ENCODE measurements around the gene VEPH1.

VEPH1 gene

GRCh38 chr3:157387708-157388435 is 115.3 kb downstream of the VEPH1 start:
- H3K4me1 ChIP-seq (ENCODE audit: control insufficient read depth, insufficient read depth, low read length) = peaks cover 10% of the 10 kb centered on the region; the same call in 1 of the 2 replicates
- H3K27me3 ChIP-seq (ENCODE audit: control insufficient read depth, insufficient read depth, low read length) = no peaks in the 10 kb centered on the region
- H3K4me3 ChIP-seq (ENCODE audit: low read depth, low read length) = no peak overlapping the region
- H3K27ac ChIP-seq (ENCODE audit: low read depth, low read length) = no peak overlapping the region
- H3K36me3 ChIP-seq (ENCODE audit: control insufficient read depth, insufficient read depth, low read length) = no peaks in the 10 kb centered on the region
- H3K9me3 ChIP-seq (ENCODE audit: control insufficient read depth, insufficient read depth, low read length) = no peaks in the 10 kb centered on the region
- no peak overlapping the region for H3K9ac ChIP-seq (ENCODE audit: low read depth, low read length)

GRCh38 chr3:157384491-157384890 is 118.7 kb downstream of the VEPH1 start:
- no peaks in the 10 kb centered on the region for H3K9me3 ChIP-seq (ENCODE audit: control insufficient read depth, insufficient read depth, low read length)
- no peaks in the 10 kb centered on the region for H3K36me3 ChIP-seq (ENCODE audit: control insufficient read depth, insufficient read depth, low read length)
- H3K27ac ChIP-seq (ENCODE audit: low read depth, low read length) = no peak overlapping the region
- no peak overlapping the region; the same call in 1 of the 2 replicates for H3K9ac ChIP-seq (ENCODE audit: low read depth, low read length)
- peaks cover 10% of the 10 kb centered on the region; the same call in 1 of the 2 replicates for H3K4me1 ChIP-seq (ENCODE audit: control insufficient read depth, insufficient read depth, low read length)
- H3K4me3 ChIP-seq (ENCODE audit: low read depth, low read length) = no peak overlapping the region
- no peaks in the 10 kb centered on the region for H3K27me3 ChIP-seq (ENCODE audit: control insufficient read depth, insufficient read depth, low read length)

GRCh38 chr3:157384031-157384430 is 119.2 kb downstream of the VEPH1 start:
- no peak overlapping the region for H3K9ac ChIP-seq (ENCODE audit: low read depth, low read length)
- H3K27ac ChIP-seq (ENCODE audit: low read depth, low read length) = no peak overlapping the region
- no peaks in the 10 kb centered on the region for H3K9me3 ChIP-seq (ENCODE audit: control insufficient read depth, insufficient read depth, low read length)
- no peaks in the 10 kb centered on the region for H3K36me3 ChIP-seq (ENCODE audit: control insufficient read depth, insufficient read depth, low read length)
- H3K4me3 ChIP-seq (ENCODE audit: low read depth, low read length) = no peak overlapping the region
- no peaks in the 10 kb centered on the region for H3K27me3 ChIP-seq (ENCODE audit: control insufficient read depth, insufficient read depth, low read length)
- H3K4me1 ChIP-seq (ENCODE audit: control insufficient read depth, insufficient read depth, low read length) = peaks cover 10% of the 10 kb centered on the region; the same call in 1 of the 2 replicates

- Histone ChIP-seq H3K4me3 (ENCODE audit: low read depth, low read length) (no peak overlapping the region), H3K27ac (ENCODE audit: low read depth, low read length) (no peak overlapping the region), H3K27me3 (ENCODE audit: control insufficient read depth, insufficient read depth, low read length) (no peaks in the 10 kb centered on the region), H3K9ac (ENCODE audit: low read depth, low read length) (no peak overlapping the region), H3K9me3 (ENCODE audit: control insufficient read depth, insufficient read depth, low read length) (no peaks in the 10 kb centered on the region), H3K4me1 (ENCODE audit: control insufficient read depth, insufficient read depth, low read length) (peaks cover 10% of the 10 kb centered on the region; the same call in 1 of the 2 replicates), H3K36me3 (ENCODE audit: control insufficient read depth, insufficient read depth, low read length) (no peaks in the 10 kb centered on the region)
Observed at GRCh38 chr3:157381606-157382005, 121.6 kb downstream of the VEPH1 start.

- no peak overlapping the region for H3K9ac ChIP-seq (ENCODE audit: low read depth, low read length)
- H3K36me3 ChIP-seq (ENCODE audit: control insufficient read depth, insufficient read depth, low read length) = no peaks in the 10 kb centered on the region
- no peaks in the 10 kb centered on the region for H3K9me3 ChIP-seq (ENCODE audit: control insufficient read depth, insufficient read depth, low read length)
- peaks cover 8% of the 10 kb centered on the region; the same call in 1 of the 2 replicates for H3K4me1 ChIP-seq (ENCODE audit: control insufficient read depth, insufficient read depth, low read length)
- no peak overlapping the region for H3K27ac ChIP-seq (ENCODE audit: low read depth, low read length)
- H3K27me3 ChIP-seq (ENCODE audit: control insufficient read depth, insufficient read depth, low read length) = no peaks in the 10 kb centered on the region
- no peak overlapping the region for H3K4me3 ChIP-seq (ENCODE audit: low read depth, low read length)
Observed at GRCh38 chr3:157379525-157380140, 123.6 kb downstream of the VEPH1 start.

- no peaks in the 10 kb centered on the region for H3K27me3 ChIP-seq (ENCODE audit: control insufficient read depth, insufficient read depth, low read length)
- no peaks in the 10 kb centered on the region for H3K4me1 ChIP-seq (ENCODE audit: control insufficient read depth, insufficient read depth, low read length)
- H3K36me3 ChIP-seq (ENCODE audit: control insufficient read depth, insufficient read depth, low read length) = no peaks in the 10 kb centered on the region
- no peak overlapping the region for H3K4me3 ChIP-seq (ENCODE audit: low read depth, low read length)
- no peaks in the 10 kb centered on the region for H3K9me3 ChIP-seq (ENCODE audit: control insufficient read depth, insufficient read depth, low read length)
- H3K9ac ChIP-seq (ENCODE audit: low read depth, low read length) = no peak overlapping the region
- H3K27ac ChIP-seq (ENCODE audit: low read depth, low read length) = no peak overlapping the region
Observed at GRCh38 chr3:157376603-157377300, 126.5 kb downstream of the VEPH1 start.

GRCh38 chr3:157375342-157375986 is 127.8 kb downstream of the VEPH1 start:
- Histone ChIP-seq H3K9me3 (ENCODE audit: control insufficient read depth, insufficient read depth, low read length) (no peaks in the 10 kb centered on the region), H3K27me3 (ENCODE audit: control insufficient read depth, insufficient read depth, low read length) (no peaks in the 10 kb centered on the region), H3K4me1 (ENCODE audit: control insufficient read depth, insufficient read depth, low read length) (no peaks in the 10 kb centered on the region), H3K4me3 (ENCODE audit: low read depth, low read length) (no peak overlapping the region), H3K36me3 (ENCODE audit: control insufficient read depth, insufficient read depth, low read length) (no peaks in the 10 kb centered on the region), H3K9ac (ENCODE audit: low read depth, low read length) (no peak overlapping the region), H3K27ac (ENCODE audit: low read depth, low read length) (no peak overlapping the region)

GRCh38 chr3:157374933-157375332 is 128.3 kb downstream of the VEPH1 start:
- Histone ChIP-seq H3K27me3 (ENCODE audit: control insufficient read depth, insufficient read depth, low read length) (no peaks in the 10 kb centered on the region), H3K4me1 (ENCODE audit: control insufficient read depth, insufficient read depth, low read length) (no peaks in the 10 kb centered on the region), H3K27ac (ENCODE audit: low read depth, low read length) (no peak overlapping the region), H3K9me3 (ENCODE audit: control insufficient read depth, insufficient read depth, low read length) (no peaks in the 10 kb centered on the region), H3K9ac (ENCODE audit: low read depth, low read length) (no peak overlapping the region), H3K4me3 (ENCODE audit: low read depth, low read length) (no peak overlapping the region), H3K36me3 (ENCODE audit: control insufficient read depth, insufficient read depth, low read length) (no peaks in the 10 kb centered on the region)

- H3K36me3 ChIP-seq (ENCODE audit: control insufficient read depth, insufficient read depth, low read length) = no peaks in the 10 kb centered on the region
- no peaks in the 10 kb centered on the region for H3K4me1 ChIP-seq (ENCODE audit: control insufficient read depth, insufficient read depth, low read length)
- no peaks in the 10 kb centered on the region for H3K27me3 ChIP-seq (ENCODE audit: control insufficient read depth, insufficient read depth, low read length)
- H3K4me3 ChIP-seq (ENCODE audit: low read depth, low read length) = no peak overlapping the region
- H3K9ac ChIP-seq (ENCODE audit: low read depth, low read length) = no peak overlapping the region
- H3K9me3 ChIP-seq (ENCODE audit: control insufficient read depth, insufficient read depth, low read length) = no peaks in the 10 kb centered on the region
- no peak overlapping the region for H3K27ac ChIP-seq (ENCODE audit: low read depth, low read length)
Observed at GRCh38 chr3:157373783-157374182, 129.4 kb downstream of the VEPH1 start.

- no peaks in the 10 kb centered on the region for H3K4me1 ChIP-seq (ENCODE audit: control insufficient read depth, insufficient read depth, low read length)
- no peak overlapping the region for H3K4me3 ChIP-seq (ENCODE audit: low read depth, low read length)
- H3K27ac ChIP-seq (ENCODE audit: low read depth, low read length) = no peak overlapping the region
- H3K9me3 ChIP-seq (ENCODE audit: control insufficient read depth, insufficient read depth, low read length) = no peaks in the 10 kb centered on the region
- no peaks in the 10 kb centered on the region for H3K27me3 ChIP-seq (ENCODE audit: control insufficient read depth, insufficient read depth, low read length)
- H3K36me3 ChIP-seq (ENCODE audit: control insufficient read depth, insufficient read depth, low read length) = no peaks in the 10 kb centered on the region
- no peak overlapping the region for H3K9ac ChIP-seq (ENCODE audit: low read depth, low read length)
Observed at GRCh38 chr3:157370867-157371266, 132.3 kb downstream of the VEPH1 start.
